Loucy (cell line): ENCODE results near the gene GPER1.

ENCODE experiments used
- H2AFZ ChIP-seq: fragments of 200-600 bp; sonication (generic); 2 replicates; pipeline ENCODE4 v1.6.0; 2016; ENCODE audit warnings: antibody characterized with exemption, mild to moderate bottlenecking, low read length, moderate library complexity
- H3F3A ChIP-seq: fragments of 200-600 bp; 2 replicates; pipeline ENCODE4 v1.6.0; 2016; ENCODE audit warnings: antibody characterized with exemption, low read depth, mild to moderate bottlenecking
- H3K27me3 ChIP-seq: fragments of 200-600 bp; sonication (generic); 2 replicates; pipeline ENCODE4 v1.6.1; 2014; ENCODE audit warnings: low read length, mild to moderate bottlenecking; ENCODE audit not compliant: insufficient read depth, poor library complexity, severe bottlenecking
- H3K36me3 ChIP-seq: fragments of 200-600 bp; sonication (generic); 2 replicates; pipeline ENCODE4 v1.6.1; 2016; ENCODE audit warnings: low read length; ENCODE audit not compliant: insufficient read depth
- H3K4me1 ChIP-seq: fragments of 200-600 bp; sonication (generic); 2 replicates; pipeline ENCODE4 v1.5.1; 2014; ENCODE audit warnings: low read length, mild to moderate bottlenecking; ENCODE audit not compliant: insufficient read depth, poor library complexity, severe bottlenecking
- H3K4me2 ChIP-seq: fragments of 200-600 bp; sonication (generic); 2 replicates; pipeline ENCODE4 v1.6.0; 2014; ENCODE audit warnings: antibody characterized with exemption, low read length, low read depth, mild to moderate bottlenecking; ENCODE audit not compliant: poor library complexity, severe bottlenecking
- H3K4me3 ChIP-seq: fragments of 200-600 bp; sonication (generic); 2 replicates; pipeline ENCODE4 v1.5.1; 2014; ENCODE audit warnings: low read length, mild to moderate bottlenecking, mixed read lengths; ENCODE audit not compliant: poor library complexity, severe bottlenecking
- H3K79me2 ChIP-seq: fragments of 200-600 bp; sonication (generic); 2 replicates; pipeline ENCODE4 v1.6.1; 2014; ENCODE audit warnings: low read length; ENCODE audit not compliant: insufficient read depth
- H3K9ac ChIP-seq: fragments of 200-600 bp; sonication (generic); 2 replicates; pipeline ENCODE4 v1.6.0; 2014; ENCODE audit warnings: mild to moderate bottlenecking, low read depth, low read length, moderate library complexity; ENCODE audit not compliant: poor library complexity, severe bottlenecking
- H3K9me2 ChIP-seq: fragments of 200-600 bp; sonication (generic); replicated peaks from 2 replicates; pipeline ENCODE4 v1.6.1; 2016; ENCODE audit warnings: low read depth, low read length, mixed read lengths
- H3K9me3 ChIP-seq: fragments of 200-600 bp; sonication (generic); 2 replicates; pipeline ENCODE4 v1.6.1; 2014; ENCODE audit warnings: mild to moderate bottlenecking, antibody characterized with exemption, low read length, low read depth; ENCODE audit not compliant: insufficient read depth
- H4K20me1 ChIP-seq: fragments of 200-600 bp; sonication (generic); 2 replicates; pipeline ENCODE4 v1.6.0; 2014; ENCODE audit warnings: antibody characterized with exemption, low read length, mild to moderate bottlenecking; ENCODE audit not compliant: insufficient read depth, poor library complexity, severe bottlenecking
- EZH2phosphoT487 ChIP-seq: fragments of 200-600 bp; IDR thresholded peaks from 2 replicates; pipeline ENCODE4 v1.6.1; 2018; ENCODE audit warnings: antibody characterized with exemption, mild to moderate bottlenecking, moderate library complexity, borderline replicate concordance
- TF ChIP-seq, protein P1 (sequence below): fragments of 200-600 bp; sonication (generic); conservative IDR thresholded peaks from 2 replicates; pipeline ENCODE4 v1.5.1; 2014; ENCODE audit warnings: mild to moderate bottlenecking, antibody characterized with exemption, low read length

GPER1 gene

DNA sequence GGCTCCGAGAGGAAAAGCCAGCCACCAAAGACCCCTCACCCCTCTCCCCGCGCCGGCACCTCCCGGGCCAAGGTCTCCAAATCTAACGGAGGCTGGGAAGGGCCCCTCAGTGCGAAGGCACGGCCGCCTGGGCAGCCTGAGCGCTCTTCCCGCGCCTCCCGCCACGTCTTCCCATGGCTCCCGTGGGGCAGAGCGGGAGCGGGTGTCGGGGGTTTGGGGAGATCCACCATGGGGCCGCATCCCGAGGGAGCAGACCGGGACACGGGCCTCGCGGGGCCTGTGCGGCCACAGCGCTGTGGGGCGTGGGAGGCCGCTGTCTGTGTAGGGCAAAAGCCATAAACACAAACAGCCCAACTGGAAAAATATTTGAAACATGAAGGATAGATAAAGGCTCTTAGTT is 22.4 kb downstream of the GPER1 start:
- no peak overlapping the region for H2AFZ ChIP-seq
- no peaks in the 10 kb centered on the region for H3K9me2 ChIP-seq
- H3K9me3 ChIP-seq, result no peaks in the 10 kb centered on the region
- no peaks in the 10 kb centered on the region for H3F3A ChIP-seq
- no peaks in the 10 kb centered on the region for H3K36me3 ChIP-seq
- no peak overlapping the region for H3K9ac ChIP-seq
- no peaks in the 10 kb centered on the region for H3K79me2 ChIP-seq
- no peaks in the 10 kb centered on the region for H3K4me1 ChIP-seq
- no peak overlapping the region for H3K4me2 ChIP-seq
- TF ChIP-seq, protein P1, sequence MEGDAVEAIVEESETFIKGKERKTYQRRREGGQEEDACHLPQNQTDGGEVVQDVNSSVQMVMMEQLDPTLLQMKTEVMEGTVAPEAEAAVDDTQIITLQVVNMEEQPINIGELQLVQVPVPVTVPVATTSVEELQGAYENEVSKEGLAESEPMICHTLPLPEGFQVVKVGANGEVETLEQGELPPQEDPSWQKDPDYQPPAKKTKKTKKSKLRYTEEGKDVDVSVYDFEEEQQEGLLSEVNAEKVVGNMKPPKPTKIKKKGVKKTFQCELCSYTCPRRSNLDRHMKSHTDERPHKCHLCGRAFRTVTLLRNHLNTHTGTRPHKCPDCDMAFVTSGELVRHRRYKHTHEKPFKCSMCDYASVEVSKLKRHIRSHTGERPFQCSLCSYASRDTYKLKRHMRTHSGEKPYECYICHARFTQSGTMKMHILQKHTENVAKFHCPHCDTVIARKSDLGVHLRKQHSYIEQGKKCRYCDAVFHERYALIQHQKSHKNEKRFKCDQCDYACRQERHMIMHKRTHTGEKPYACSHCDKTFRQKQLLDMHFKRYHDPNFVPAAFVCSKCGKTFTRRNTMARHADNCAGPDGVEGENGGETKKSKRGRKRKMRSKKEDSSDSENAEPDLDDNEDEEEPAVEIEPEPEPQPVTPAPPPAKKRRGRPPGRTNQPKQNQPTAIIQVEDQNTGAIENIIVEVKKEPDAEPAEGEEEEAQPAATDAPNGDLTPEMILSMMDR, result no peak
- no peaks in the 10 kb centered on the region for H4K20me1 ChIP-seq
- no peak overlapping the region for H3K4me3 ChIP-seq
- H3K27me3 ChIP-seq, result no peaks in the 10 kb centered on the region

DNA sequence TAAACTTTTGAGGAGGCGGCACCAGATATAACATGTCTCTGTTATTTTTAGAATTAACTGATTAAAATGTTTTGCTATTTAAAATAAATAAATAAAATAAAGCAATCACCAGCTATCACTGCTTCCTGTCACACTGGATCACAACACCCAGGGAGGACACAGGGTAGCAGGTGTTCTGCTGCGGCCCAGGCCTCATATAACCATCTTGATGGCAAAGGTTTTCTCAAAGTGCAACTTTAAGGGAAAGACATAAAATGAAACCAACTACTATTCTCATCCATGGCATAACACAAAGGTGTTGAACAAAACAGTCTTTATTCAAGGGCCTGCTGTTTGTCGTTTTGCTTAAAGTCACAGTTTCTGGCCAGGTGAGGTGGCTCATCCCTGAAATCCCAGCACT is 23.2 kb downstream of the GPER1 start:
- Histone ChIP-seq H4K20me1 (no peaks in the 10 kb centered on the region), H3K79me2 (no peaks in the 10 kb centered on the region), H3K4me3 (no peak overlapping the region), H3K27me3 (no peaks in the 10 kb centered on the region), H3K9me3 (no peaks in the 10 kb centered on the region), H2AFZ (no peak overlapping the region), H3K4me1 (no peaks in the 10 kb centered on the region), H3K9me2 (no peaks in the 10 kb centered on the region), H3K36me3 (no peaks in the 10 kb centered on the region), H3K9ac (no peak overlapping the region), H3K4me2 (no peak overlapping the region), H3F3A (no peaks in the 10 kb centered on the region)
- no peak for TF ChIP-seq EZH2phosphoT487
- TF ChIP-seq, protein P1, result no peak

DNA sequence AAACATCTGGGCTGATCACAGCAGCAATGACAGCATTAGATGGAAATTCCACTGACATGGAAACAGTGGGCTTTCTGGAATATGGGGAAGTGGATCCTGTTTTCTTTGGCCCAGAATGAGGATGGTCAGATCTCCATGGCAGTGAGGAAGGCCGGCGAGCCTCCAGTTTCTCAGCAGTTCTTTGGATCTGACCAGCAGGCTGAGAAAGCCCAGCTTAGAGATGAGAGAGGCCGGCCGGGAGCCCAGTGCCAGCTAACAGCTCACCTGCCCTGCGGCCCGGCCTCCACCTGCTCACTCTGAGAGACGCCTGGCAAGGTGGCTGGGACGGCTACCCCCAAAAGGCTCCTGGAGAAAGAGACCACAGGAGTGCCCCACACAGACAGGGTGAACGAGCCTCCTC is 24.2 kb downstream of the GPER1 start:
- H2AFZ ChIP-seq, result no peak overlapping the region
- no peaks in the 10 kb centered on the region for H3K79me2 ChIP-seq
- H3K4me3 ChIP-seq, result no peak overlapping the region
- H3K4me1 ChIP-seq, result no peaks in the 10 kb centered on the region
- TF ChIP-seq, protein P1, result no peak
- no peak for TF ChIP-seq EZH2phosphoT487
- H3F3A ChIP-seq, result no peaks in the 10 kb centered on the region
- no peak overlapping the region for H3K9ac ChIP-seq
- H3K4me2 ChIP-seq, result no peak overlapping the region
- H3K9me2 ChIP-seq, result no peaks in the 10 kb centered on the region
- no peaks in the 10 kb centered on the region for H3K36me3 ChIP-seq
- H3K9me3 ChIP-seq, result no peaks in the 10 kb centered on the region
- no peaks in the 10 kb centered on the region for H4K20me1 ChIP-seq
- no peaks in the 10 kb centered on the region for H3K27me3 ChIP-seq
